Measurements from ENCODE around the gene H6PD.
"Not testable (repeated sequence)": the region's sequence is repeated elsewhere in the genome, so short reads cannot be mapped to it uniquely, and the experiment has no call there.

H6PD gene

DNA sequence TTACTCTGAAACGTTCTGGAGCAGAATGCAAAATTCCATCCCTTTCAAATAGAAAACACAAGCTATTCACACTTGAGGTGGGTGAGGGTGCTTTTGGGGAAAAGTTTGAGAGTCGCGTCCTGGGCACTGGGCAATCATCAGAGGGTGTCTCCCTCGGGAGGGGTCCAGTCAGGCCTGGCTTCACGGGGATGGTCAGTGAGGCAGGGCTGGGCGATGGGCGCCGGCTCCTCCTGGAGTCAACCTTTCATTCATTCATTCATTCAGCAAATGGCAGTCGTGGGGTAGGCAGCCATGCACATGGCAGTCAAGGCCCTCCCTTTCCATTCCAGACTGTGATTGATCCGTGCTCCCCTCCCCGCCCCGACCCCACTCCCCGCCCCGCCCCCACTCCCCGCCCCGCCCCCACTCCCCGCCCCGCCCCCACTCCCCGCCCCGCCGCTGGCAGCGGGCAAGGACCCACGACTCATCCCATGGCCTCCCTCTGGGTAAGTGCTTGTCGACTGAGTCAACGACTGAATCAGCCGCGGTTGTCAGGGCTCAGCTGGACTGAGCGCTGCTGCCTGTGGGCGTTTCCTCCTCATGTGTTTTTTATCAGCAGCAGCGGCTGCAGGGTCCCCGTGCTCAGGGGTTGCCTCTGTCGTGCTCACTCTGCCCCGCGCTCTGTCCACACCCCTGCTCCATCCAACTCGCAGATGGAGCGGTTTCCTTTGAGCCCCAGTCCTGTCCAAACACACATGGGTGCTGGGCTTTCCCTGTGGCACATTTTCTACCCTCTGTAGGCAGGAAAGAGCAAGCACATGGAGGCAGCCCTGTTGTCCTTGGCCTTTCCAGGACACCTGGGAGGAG lies 45.7 kb downstream of the H6PD start:
- DNase-seq: no peak

DNA sequence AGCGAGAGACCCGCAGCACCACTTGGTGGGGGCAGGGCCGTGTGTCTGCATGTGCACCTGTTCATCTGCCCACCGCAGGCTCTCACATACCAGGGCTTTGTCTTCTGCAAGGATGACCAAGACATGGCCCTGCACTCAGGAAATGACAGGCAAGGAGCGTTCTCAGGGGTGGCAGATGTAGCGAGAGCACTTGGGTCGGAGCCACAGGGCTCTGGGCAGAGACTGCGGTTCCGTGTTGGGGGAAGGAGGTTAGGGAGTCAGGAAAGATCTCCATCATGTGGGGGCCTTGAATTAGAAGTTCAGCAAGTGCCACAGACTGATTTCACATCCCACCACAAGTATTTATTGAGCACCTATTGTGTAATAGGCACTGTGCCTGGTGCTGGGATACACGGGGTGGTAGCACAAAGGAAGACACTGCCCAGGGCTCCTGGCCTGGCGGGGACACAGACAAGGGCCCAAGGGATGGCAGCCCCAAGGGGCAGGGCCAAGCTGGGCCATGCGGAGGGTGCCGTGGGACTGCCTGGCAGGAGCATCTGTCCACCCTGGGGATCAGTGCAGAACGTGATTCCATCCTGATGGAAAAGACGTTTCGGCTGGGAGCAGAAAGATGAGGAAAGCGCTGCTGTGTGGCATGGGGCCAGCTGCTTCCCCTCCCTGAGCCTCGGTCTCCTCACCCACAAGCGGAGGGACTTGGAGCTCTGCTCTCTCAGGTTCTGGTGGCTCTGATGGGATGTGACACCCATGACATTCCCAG lies 46.7 kb downstream of the H6PD start:
- DNase-seq: no peak

DNA sequence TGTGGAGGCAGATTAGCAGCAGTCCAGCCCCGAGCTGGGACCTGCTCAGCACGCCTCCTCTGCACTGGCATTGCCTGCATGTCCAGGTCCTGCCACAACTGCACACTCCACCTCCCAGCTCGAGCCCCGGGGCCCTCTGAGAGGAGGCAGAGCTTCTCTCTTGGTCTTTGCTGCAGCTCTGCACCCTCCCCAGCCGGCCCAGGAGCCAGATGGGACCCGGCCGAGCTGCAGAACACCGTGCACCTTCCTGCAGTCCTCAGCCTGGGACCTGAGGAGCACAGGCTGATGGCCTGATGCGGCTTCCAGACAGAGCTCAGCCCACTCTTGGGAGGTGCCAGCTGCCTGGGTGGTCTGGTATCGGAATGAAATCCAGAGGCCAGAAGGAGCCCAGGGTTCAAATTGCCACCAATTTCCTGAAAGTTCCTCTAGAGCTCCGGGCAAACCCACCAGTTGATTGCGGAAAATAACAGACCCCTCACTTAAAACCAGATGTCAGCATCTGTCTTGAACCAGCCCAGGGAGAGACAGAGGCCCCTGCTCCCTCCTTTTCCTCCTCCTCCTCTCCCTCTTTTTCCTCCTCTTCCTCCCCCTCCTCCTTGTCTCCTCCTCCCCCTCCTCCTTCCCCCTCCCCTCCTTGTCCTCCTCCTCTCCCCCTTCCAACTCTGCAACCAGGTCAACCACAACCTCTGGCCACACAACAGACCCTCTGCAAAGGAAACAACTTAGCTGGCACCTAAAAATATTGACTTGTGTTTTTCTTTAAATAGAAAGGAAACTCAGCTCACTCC lies 47.5 kb downstream of the H6PD start:
- DNase-seq: no peak

DNA sequence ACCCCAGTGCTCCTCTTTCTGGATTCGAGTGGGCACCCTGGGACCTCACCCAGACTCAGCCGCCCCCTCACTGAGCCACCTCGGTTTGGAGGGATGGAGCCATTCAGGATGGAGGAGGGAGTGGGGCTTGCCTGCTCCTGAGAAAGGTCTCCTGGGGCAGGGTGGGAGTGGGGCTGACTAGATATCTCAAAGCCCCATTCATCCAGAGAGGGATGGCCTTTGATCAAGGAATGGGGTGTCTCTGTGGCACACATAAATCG lies 48.1 kb downstream of the H6PD start:
- DNase-seq: no peak

DNA sequence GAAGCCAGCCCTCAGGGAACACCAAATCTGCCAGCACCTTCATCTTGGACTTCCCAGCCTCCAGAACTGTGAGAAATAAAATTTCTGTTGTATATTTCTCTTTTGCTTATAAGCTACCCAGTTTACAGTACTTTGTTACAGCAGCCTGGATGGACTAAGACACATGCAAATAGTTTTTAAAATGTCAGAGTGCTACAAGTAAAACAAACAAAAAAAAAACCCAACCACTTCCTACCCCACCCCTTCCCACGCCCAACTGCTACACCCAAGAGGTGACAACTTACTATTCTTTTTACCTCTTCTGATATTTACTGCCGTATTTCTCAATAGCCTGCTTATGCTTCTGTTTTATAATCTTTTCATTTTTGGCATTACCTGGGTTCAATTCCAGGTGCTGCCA lies 49.5 kb downstream of the H6PD start:
- no peak for DNase-seq

DNA sequence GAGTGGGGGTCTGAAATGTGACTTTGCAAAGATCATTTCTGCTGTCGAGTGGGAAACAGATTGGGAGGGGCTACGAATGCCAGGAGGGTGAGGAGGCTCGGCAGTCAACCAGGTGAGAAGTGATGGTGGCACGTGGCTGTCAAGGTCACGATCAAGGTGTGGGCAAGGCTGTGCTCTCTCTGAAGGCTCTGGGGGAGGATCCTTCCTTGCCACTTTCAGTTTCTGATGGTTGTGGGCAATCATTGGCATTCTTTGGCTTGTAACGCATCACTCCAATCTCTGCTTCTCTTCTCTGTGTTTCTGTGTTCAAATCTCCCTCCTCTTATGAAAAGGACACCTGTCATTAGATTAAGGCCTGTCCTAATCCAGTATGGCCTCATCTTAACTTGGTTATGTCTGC lies 52.0 kb downstream of the H6PD start:
- DNase-seq: no peak

DNA sequence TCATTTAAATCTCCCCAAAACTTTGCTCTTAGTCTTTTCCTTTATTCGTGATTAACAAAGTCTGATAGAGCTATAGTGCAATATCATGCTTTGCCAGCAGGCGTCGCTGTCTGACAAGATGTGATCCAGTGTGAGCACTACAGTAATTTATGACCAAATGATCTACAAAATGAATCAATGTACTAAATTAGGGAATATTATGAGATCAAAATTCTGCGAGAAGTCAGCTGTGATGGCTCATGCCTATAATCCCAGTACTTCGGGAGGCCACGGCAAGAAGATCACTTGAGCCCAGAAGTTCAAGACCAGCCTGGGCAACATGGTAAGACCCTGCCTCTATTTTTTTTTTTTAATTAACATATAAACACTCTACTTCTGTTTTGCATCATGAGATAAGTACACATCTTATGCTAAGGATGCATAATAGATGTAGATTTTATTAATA lies 54.5 kb downstream of the H6PD start:
- DNase-seq: no peak

DNA sequence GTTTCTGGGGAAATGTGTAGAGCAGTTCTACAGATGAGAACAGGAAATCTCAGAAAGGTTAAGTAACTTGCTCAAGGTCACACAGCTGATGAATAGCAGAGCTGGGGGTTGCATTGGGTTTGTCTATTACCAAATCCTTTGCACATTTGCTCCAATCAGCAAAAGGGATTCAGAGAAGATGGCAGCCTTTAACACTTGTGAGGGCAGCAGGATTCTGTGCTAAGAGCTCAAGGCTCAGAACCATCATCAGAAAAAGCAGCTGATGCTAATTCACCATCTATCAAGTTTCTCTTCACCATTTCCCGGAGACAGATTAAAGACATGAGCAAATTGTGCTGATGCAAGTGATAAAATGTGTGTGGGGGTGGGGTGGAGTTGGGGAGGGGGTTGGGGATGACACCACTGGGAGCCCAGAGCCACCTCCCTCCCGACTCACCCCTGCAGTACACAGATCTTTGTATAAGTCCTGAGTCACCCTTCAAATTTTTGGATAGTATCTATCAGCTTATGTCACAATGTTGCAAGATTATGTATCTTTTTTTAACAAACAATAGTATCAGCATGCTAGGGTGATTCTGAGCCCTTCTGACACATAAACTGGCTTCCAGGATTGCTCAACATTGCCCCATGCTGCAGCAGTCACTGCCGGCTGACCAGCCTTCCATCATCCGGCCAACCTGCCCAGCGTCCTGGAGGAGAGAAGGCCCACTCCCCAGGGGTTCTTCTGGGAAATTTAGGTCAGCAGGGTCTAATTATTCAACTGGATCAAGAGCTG lies 55.3 kb downstream of the H6PD start:
- DNase-seq: no peak

DNA sequence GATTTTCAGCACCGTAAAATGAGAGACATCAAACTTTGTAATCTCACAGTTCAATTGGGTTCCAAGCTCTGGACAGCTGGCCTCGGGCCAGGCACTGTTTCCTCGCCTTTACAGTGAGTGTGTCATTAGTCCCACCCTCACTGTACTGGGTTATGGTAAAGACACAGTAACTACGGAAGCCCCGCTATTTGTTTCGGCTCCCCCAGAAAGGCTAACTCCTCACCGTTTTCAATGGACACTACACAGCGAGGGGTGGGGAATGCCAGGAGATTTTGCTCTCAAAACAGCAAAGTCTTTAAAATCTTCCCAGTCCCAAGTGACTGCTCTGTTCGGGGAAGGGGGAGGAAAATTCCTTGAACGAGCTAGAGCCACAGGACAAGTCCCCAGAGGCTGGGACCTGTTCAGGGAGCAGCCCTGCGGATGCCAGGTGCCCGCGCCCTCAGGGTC lies 57.4 kb downstream of the H6PD start:
- DNase-seq: no peak

DNA sequence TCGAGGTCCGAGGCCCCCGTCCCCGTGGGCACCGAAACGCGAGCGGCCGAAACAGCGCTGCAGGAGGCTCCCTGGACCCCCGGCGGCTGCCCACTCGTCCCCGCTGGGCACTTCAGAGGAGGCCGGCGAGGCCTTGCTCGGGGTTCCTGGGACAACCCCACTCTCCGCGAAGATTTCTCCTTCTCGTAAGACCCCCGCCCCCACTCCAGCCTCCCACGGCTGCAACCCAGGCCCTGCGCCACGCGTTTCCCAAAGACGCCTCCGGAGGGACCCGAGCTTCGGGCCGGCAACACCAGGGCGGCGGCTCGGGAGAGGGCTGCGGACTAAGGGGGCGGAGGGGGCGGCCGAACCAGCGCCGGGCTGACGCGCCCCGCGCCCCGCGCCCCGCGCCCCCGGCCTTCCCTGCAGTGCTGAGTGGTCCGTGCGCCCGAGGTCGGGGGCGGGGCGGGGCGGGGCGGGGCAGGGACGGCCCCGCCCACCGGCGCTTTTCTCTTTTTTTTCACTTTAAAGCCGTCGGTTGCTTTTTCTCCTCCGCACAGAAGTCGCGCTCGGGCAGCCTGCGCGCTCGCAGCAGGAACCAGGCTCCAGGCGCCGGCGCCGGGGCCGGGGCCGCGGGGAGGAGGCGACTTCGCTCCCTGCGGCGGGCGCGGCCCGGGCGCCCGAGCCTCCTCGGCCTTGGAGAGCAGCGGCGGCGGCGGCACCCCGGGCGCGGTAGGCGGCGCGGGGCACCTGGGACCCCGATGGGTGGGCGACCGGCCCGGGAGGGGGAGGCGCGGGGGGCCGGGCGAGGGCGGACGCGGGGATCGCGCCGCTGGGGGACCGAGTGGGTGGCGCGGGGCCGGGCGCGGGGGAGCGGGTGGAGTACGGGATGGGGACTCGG lies 58.0 kb downstream of the H6PD start, which contains the start of gene SPSB1:
Gene SPSB1 (plus strand): TSS at position 534 of the 880 bp plus-strand sequence. CDS start 62,998 bp downstream, outside the sequence.
- DNase-seq: no peak

DNA sequence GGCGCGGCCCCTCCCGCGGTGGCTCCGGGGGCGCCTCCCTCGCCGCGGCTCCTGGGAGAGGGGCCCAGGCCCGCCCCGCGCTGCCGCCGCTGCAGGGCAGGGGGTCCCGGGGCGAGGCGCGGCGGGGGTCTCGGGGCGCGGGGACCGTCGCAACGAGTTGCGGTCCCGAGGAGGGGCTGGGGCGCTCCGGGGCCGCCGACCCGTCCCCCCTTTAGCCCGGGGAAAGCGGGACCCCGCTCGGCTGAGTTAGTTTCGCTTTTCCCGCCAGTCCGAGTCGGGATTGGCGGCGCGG lies 58.6 kb downstream of the H6PD start:
- no peak for DNase-seq

DNA sequence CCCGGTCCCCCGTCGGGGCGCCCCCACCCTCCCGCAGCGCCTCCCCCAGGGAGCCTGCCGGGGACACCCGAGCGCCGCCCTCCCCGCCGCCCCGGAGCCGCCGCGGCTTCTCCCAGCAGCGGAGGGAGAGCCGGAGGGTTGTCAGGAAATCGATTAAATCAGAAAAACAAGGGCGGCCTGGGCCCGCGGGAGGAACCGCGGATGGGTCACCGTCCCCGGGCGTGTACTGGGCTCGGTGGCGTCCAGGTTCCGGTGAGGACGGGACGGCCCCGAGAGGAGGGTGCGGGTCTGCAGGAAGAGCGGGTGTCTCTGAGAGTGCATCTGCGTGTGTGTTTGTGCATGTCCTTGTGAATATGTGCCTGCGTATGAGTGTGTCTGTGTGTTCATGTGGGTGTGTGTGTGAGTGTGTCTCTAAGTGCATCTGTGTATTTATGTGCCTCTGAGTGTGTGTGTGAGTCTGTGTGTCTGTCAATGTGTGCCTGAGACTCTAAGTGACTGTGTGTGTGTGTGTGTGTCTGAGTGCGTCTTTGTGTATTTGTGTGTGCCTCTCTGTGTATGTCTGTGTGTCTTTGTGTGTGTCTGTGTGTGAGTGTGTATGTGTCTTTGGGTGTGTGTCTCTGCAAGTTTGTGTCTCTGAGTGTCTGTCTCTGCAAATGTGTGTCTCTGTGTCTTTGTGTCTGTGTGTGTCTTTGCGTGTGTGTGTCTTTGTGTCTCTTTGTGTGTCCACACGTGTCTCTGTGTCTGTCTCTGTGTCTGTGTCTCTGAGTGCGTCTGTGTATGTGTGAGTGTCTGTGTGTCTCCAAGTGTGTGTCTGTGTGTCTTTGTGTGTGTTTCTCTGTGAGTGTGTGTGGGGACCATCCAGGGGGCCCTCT lies 59.2 kb downstream of the H6PD start:
- no peak for DNase-seq

DNA sequence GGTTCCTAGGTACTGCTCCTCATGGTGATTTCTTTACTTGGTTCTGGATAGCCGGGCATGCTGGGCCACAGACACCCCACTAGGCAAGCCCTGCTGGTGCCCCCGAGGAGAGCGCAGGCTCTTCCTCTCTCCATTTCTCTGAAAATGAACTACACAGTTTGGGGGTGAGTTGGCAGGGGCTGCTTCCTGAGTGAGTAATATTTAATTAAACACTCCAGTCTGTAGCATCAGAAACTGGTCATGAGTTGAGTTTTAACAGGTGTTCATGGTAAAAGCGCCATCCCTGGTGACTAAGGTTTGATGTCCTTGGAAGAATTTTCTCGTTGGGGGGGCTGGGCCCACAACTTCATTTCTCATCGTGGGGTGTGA lies 59.8 kb downstream of the H6PD start:
- DNase-seq: no peak

DNA sequence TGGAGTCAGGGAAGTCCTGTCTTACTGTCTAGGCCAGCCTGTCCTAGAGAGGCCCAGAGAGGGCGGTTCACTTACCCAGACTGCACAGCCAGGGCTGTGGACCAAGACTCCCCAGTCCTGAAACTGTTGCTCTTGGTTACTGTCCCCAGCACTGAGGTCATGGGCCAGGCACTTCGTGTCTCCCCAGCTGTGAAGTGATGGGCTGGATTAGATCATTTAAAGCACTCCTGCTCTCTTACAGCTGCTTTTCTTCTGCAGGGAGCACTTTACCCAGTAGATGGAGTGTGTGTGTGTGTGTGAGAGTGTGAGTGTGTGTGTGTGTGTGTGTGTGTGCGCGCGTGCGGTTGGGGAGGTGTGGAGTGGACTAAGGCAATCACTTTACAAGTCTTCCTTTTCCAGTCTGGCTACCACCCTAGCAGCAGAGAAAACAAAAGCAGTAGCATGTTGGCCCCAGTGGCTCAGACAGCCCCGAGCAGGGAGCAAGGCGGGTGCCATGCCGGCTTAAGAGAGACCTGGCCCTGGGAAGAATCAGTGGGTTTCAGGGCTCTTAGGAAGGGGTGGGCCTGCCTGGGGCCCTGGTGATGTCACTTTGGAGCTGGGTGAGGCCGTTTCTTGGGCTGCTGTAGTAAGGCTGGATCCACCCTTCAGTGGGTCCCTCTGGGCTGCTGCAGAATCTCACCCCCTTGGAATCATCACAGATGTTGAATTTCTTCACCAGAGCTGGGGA lies 60.5 kb downstream of the H6PD start:
- DNase-seq: no peak

DNA sequence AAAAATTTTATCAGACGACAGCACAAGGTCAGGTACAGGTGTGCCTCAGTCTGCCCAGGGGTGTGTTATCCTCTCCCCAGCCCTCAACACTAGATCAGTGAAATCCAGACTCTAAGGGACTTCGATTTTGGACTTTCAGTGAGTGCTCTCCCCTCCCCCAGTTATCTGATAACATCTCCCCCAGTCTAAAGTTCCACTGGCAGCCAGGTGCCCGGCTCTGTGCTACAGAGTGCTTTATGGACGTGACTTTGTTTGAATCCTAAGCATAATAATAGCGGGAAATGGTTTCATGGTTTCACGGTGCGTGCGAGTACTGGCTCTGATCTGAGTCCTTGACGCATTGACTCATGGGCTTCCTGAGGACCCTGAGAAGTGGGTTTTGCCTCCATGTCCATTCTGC lies 61.3 kb downstream of the H6PD start:
- DNase-seq: no peak

DNA sequence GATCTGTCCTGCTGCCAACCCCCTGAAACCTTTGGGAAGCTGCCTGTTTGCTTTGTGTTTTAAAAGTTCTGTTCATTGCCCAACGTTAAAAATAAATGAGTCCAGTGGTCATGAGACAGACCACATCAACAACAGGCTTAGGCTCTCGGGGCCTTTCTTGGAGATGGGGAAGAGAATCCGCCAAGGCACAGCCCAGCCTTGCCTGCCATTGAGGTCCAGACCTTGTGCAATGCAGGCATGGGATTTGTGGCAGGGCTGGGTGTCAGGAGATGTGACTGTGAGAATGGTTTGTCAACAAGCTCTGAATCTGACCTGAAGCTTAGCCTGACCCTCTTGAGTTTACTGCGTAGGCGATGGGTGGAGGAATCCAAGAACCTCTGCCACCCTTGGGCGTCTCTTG lies 62.3 kb downstream of the H6PD start:
- DNase-seq: no peak

DNA sequence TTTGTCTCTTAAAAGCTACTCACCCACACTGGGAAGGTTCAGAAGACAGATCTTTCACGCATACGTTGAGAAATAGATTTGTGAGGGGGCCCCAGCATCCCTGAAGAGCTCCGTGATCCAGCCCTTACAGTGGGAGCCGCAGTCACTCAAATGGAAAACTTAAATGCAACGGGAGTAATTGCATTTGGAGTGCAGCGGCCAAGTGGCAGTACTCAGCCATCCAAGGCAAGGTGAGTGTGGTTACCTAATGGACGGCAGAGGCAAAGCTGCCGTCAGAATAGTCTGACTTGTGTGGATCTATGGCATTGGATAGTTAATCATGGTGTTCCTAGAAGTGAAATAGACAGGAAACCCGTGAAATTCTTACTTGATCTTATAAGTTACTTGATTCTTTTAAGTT lies 63.3 kb downstream of the H6PD start:
- DNase-seq: no peak

DNA sequence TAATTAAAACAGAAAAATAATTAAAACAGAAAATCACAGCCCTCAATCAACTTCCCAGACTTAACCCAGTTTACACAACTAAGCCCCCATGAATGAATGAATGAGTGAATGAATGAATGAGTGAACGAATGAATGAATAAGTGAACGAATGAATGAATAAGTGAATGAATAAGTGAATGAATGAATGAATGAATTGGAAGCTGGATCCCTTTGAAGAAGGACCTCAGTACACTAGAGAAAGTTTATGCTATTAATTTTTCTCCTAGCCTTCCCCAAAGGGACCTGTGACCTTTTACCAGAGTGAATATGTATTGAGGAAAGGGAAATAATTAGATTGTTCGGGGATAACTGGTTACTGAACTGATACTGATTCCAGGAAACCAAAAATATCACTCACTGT lies 63.7 kb downstream of the H6PD start:
- no peak for DNase-seq

DNA sequence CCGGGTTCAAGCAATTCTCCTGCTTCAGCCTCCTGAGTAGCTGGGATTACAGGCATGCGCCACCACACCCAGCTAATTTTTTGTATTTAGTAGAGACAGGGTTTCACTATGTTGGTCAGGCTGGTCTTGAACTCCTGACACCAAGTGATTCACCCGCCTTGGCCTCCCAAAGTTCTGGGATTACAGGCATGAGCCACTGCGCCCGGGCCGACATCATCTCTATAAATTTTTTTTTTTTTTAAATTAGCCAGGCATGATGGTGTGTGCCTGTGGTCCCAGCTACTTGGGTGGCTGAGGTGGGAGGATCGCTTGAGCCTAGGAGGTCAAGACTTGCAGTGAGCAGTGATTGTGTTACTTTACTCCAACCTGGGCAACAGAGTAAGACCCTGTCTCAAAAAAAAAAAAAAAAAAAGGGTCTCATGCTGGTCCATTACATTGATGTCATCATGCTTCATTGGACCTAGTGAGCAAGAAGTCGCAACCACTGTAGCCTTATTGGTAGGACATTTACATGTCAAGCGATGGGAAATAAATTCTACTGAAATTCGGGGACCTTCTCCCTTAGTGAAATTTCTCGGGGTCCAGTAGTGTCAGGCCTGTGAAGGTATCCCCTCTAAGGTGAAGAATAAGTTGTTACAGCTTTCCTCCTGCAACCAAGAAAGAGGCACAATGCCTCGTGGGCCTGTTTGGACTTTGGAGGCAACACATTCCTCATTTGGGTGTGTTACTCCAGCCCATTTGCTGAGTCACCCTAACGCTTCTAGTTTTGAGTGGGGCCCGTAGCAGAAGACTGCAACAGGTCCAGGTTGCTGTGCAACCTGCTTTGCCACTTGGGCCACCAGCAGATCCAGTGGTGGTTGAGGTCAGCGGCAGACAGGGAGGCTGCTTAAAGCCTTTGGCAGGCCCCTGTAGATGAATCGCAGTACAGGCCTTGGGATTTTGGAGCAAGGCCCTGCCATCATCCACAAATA lies 65.3 kb downstream of the H6PD start:
- not testable (repeated sequence) for DNase-seq
